Body of pancreas (tissue), 4 donors: ENCODE results near the gene FAM83B.

Experiments used
- CTCF ChIP-seq, 7 experiments: fragments of 450-650 bp in 4 of 7; fragments of 200-600 bp in 3 of 7; sonication (generic) in 3 of 7; IDR thresholded peaks; one replicate each; pipeline ENCODE4 v1.5.1; 2016 to 2019; ENCODE audit warnings: antibody characterized with exemption in 7 of 7
- POLR2A ChIP-seq, 3 donors: fragments of 450-650 bp; IDR thresholded peaks; one replicate each; pipeline ENCODE4 v1.6.1; 2016; ENCODE audit warnings: antibody characterized with exemption in 3 of 3, mild to moderate bottlenecking in 2 of 3

GRCh38 chr6:54897462-54898189 is 51.1 kb downstream of the FAM83B start:
- TF ChIP-seq POLR2A (IDR thresholded peaks at IDR 0.05) (no peak), CTCF (IDR thresholded peaks at IDR 0.05) (no peak)
